HG03571 (cell line): Measurements from ENCODE around the gene AHDC1.

Source experiments
- ATAC-seq: cut with Tn5 transposase; IDR thresholded peaks from one replicate; pipeline ENCODE4 v1.9.1; 2021; ENCODE audit not compliant: unreplicated experiment

The AHDC1 gene

GRCh38 chr1:27615346-27616192 is 11.6 kb upstream of the AHDC1 start:
- ATAC-seq: no peak

GRCh38 chr1:27614625-27615344 is 10.8 kb upstream of the AHDC1 start:
- no peak for ATAC-seq

- no peak for ATAC-seq
These were observed 10.2 kb upstream of the AHDC1 start for GRCh38 chr1:27614043-27614624.

GRCh38 chr1:27612718-27613117 is 8.8 kb upstream of the AHDC1 start:
- no peak for ATAC-seq

GRCh38 chr1:27611450-27611849 is 7.5 kb upstream of the AHDC1 start:
- ATAC-seq: no peak

GRCh38 chr1:27609618-27610240 is 5.8 kb upstream of the AHDC1 start:
- no peak for ATAC-seq

GRCh38 chr1:27609210-27609555 is 5.2 kb upstream of the AHDC1 start:
- no peak for ATAC-seq

GRCh38 chr1:27607239-27607804 is 3.4 kb upstream of the AHDC1 start:
- ATAC-seq: no peak

- ATAC-seq: no peak
These were observed 2.8 kb upstream of the AHDC1 start for GRCh38 chr1:27606708-27607238.

- ATAC-seq: no peak
These were observed 2.1 kb upstream of the AHDC1 start for GRCh38 chr1:27605796-27606707.

- ATAC-seq: no peak
These were observed 1.4 kb upstream of the AHDC1 start for GRCh38 chr1:27605300-27605766.

- no peak for ATAC-seq
These were observed 795 bp upstream of the AHDC1 start for GRCh38 chr1:27604579-27605299.

- no peak for ATAC-seq
These were observed 649 bp downstream of the AHDC1 start for GRCh38 chr1:27603309-27603680.

GRCh38 chr1:27602462-27603308 is 1.3 kb downstream of the AHDC1 start:
- ATAC-seq: no peak

- ATAC-seq: no peak
These were observed 2.0 kb downstream of the AHDC1 start for GRCh38 chr1:27601771-27602461.

- ATAC-seq: no peak
These were observed 2.6 kb downstream of the AHDC1 start for GRCh38 chr1:27601321-27601770.

- no peak for ATAC-seq
These were observed 3.3 kb downstream of the AHDC1 start for GRCh38 chr1:27600498-27601175.
